Myocyte (in vitro differentiated cells): ENCODE data around the gene PCDHB16. TPM values are rescaled to one million over a fixed set of nuclear protein-coding genes. Genes with fewer than 3 reads are reported as not detected.
"Not testable (repeated sequence)": the region's sequence is repeated elsewhere in the genome, so short reads cannot be mapped to it uniquely, and the experiment has no call there.

Experiments
- DNase-seq: peaks from one replicate; pipeline ENCODE4 v3.0.0-alpha.2; 2012; ENCODE audit warnings: low read depth
- total RNA-seq: library from RNA; depleted of rRNA; stranded (reverse); fragments of >200 nt; gene quantifications from 2 replicates; pipeline ENCODE4 v1.2.3, GENCODE V29; 2014

PCDHB16 gene
- total RNA-seq, 1 donor from 2014 or later = 14.7 TPM

GRCh38 chr5:141225421-141225820 is 43.2 kb downstream of the PCDHB16 start:
- not testable (repeated sequence) for DNase-seq

GRCh38 chr5:141234109-141234667 is 52.0 kb downstream of the PCDHB16 start:
- DNase-seq = no peak

Other genes starting within 250 kb of the PCDHB16 start
- gene PCDHAC2, start 215.9 kb upstream of the PCDHB16 start, total RNA-seq = 0.05 and 0.10 TPM in 2 replicates
- not detected in 2 replicates for gene PCDHB1, start 131.0 kb upstream of the PCDHB16 start, total RNA-seq
- gene PCDHB2, start 87.8 kb upstream of the PCDHB16 start, total RNA-seq = 20.3 and 21.5 TPM in 2 replicates
- 4.2 and 4.7 TPM in 2 replicates for gene PCDHB3, start 81.9 kb upstream of the PCDHB16 start, total RNA-seq
- gene PCDHB4, start 60.6 kb upstream of the PCDHB16 start, total RNA-seq = 6.6 and 7.1 TPM in 2 replicates
- 0.36 and 1.0 TPM in 2 replicates for gene PCDHB5, start 47.2 kb upstream of the PCDHB16 start, total RNA-seq
- gene PCDHB6, start 32.3 kb upstream of the PCDHB16 start, total RNA-seq = 1.5 and 2.3 TPM in 2 replicates
- 5.1 and 6.6 TPM in 2 replicates for gene PCDHB7, start 9.7 kb upstream of the PCDHB16 start, total RNA-seq
- gene PCDHB8, start 4.6 kb upstream of the PCDHB16 start, total RNA-seq = 9.5 and 10.4 TPM in 2 replicates
- gene PCDHB9, start 4.8 kb downstream of the PCDHB16 start, total RNA-seq = 6.8 TPM in 2 replicates
- 6.7 and 7.4 TPM in 2 replicates for gene PCDHB10, start 10.0 kb downstream of the PCDHB16 start, total RNA-seq
- 3.9 and 5.3 TPM in 2 replicates for gene PCDHB11, start 17.2 kb downstream of the PCDHB16 start, total RNA-seq
- gene PCDHB12, start 26.3 kb downstream of the PCDHB16 start, total RNA-seq = 5.4 and 7.2 TPM in 2 replicates
- gene PCDHB13, start 31.5 kb downstream of the PCDHB16 start, total RNA-seq = 5.3 and 6.4 TPM in 2 replicates
- 6.2 and 6.9 TPM in 2 replicates for gene PCDHB14, start 41.0 kb downstream of the PCDHB16 start, total RNA-seq
- 3.1 and 4.6 TPM in 2 replicates for gene PCDHB15, start 63.0 kb downstream of the PCDHB16 start, total RNA-seq
- 0.43 and 0.62 TPM in 2 replicates for gene SLC25A2, start 121.7 kb downstream of the PCDHB16 start, total RNA-seq
- gene TAF7, start 138.4 kb downstream of the PCDHB16 start, total RNA-seq = 97.0 and 116 TPM in 2 replicates
- 5.2 and 5.9 TPM in 2 replicates for gene PCDHGA1, start 148.1 kb downstream of the PCDHB16 start, total RNA-seq
- gene PCDHGA2, start 156.4 kb downstream of the PCDHB16 start, total RNA-seq = 0.94 and 1.1 TPM in 2 replicates
- gene PCDHGA3, start 161.4 kb downstream of the PCDHB16 start, total RNA-seq = 0.48 and 0.57 TPM in 2 replicates
- 8.7 and 9.8 TPM in 2 replicates for gene PCDHGB1, start 167.7 kb downstream of the PCDHB16 start, total RNA-seq
- gene PCDHGA4, start 172.6 kb downstream of the PCDHB16 start, total RNA-seq = 2.9 and 3.3 TPM in 2 replicates
- gene PCDHGB2, start 177.6 kb downstream of the PCDHB16 start, total RNA-seq = 14.0 and 14.5 TPM in 2 replicates
- 1.7 and 2.2 TPM in 2 replicates for gene PCDHGA5, start 181.8 kb downstream of the PCDHB16 start, total RNA-seq
- 1.8 TPM in 2 replicates for gene PCDHGB3, start 187.9 kb downstream of the PCDHB16 start, total RNA-seq
- gene PCDHGA6, start 191.5 kb downstream of the PCDHB16 start, total RNA-seq = 0.88 and 1.8 TPM in 2 replicates
- gene PCDHGA7, start 200.4 kb downstream of the PCDHB16 start, total RNA-seq = 1.1 and 2.3 TPM in 2 replicates
- 1.1 and 2.2 TPM in 2 replicates for gene PCDHGB4, start 205.3 kb downstream of the PCDHB16 start, total RNA-seq
- 1.6 and 2.2 TPM in 2 replicates for gene PCDHGA8, start 210.2 kb downstream of the PCDHB16 start, total RNA-seq
- 0.47 and 1.4 TPM in 2 replicates for gene PCDHGB5, start 215.6 kb downstream of the PCDHB16 start, total RNA-seq
- gene PCDHGA9, start 220.4 kb downstream of the PCDHB16 start, total RNA-seq = 0.88 and 1.7 TPM in 2 replicates
- gene PCDHGB6, start 225.6 kb downstream of the PCDHB16 start, total RNA-seq = 0.78 and 0.96 TPM in 2 replicates
- 32.1 and 35.7 TPM in 2 replicates for gene PCDHGA10, start 230.6 kb downstream of the PCDHB16 start, total RNA-seq
- gene PCDHGB7, start 235.3 kb downstream of the PCDHB16 start, total RNA-seq = 1.4 and 3.4 TPM in 2 replicates
- 2.0 and 2.1 TPM in 2 replicates for gene PCDHGA11, start 238.7 kb downstream of the PCDHB16 start, total RNA-seq
- 4.3 and 4.6 TPM in 2 replicates for gene PCDHGA12, start 248.1 kb downstream of the PCDHB16 start, total RNA-seq